ENCODE measurements around the gene EED. TPM values are rescaled to one million over a fixed set of nuclear protein-coding genes. Genes with fewer than 3 reads are reported as not detected.

EED gene
- total RNA-seq, 4 donors from 2014 or later = 25.5 to 46.0 (median 33.0) TPM

DNA sequence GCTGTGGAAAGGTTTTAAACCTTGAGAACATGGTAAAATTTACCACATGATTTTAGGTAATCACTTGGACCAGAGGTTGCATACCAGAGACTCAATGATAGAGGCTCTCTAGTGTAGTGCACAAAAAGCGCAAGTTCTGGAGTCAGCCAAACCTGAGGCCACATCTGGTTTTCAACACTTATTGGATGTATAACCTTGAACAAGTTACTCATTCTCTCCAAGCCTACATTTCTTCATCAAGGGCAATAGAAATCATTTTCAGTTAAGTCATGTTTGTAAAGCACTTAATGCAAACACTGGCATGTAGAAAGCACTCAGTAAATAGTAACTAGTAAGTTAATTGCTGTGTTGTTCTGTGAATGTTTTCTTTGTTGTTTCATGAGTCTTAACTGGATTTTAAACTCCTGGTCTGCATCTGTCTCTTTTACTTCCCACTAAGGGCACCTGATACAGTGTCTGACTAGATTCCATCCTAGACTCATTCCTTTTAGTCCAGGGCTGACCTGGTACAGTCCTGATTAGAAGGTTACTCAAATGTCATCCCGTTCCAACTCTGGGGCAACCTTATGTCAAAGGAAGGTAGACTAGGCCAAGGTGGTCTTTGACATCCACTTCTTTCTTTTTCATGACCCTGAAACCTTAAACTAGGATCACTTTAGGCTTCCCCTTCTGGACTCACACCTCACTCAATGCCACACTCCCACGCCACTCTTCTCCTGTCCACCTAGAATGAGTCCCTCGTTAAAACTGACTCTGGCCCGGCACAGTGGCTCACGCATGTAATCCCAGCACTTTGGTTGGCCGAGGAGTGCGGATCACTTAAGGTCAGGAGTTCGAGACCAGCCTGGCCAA is 34.5 kb upstream of the EED start:
- no peaks in the 10 kb centered on the region for H3K27me3 ChIP-seq
- no peaks in the 10 kb centered on the region for H3K4me1 ChIP-seq
- intact Hi-C loops (cut with DNase I) = loop anchor here (10.0 kb wide), 1 partner anchor 355 kb away; the partner anchor contains the start of gene CCDC83
- no peak for DNase-seq
- WGBS, 2 donors = 94 to 95% methylated on average over 9 of the region's 9 CpGs
- no peaks in the 10 kb centered on the region for H3K9me3 ChIP-seq
- no peak for TF ChIP-seq POLR2A (IDR thresholded peaks at IDR 0.05)
- TF ChIP-seq, protein P1, sequence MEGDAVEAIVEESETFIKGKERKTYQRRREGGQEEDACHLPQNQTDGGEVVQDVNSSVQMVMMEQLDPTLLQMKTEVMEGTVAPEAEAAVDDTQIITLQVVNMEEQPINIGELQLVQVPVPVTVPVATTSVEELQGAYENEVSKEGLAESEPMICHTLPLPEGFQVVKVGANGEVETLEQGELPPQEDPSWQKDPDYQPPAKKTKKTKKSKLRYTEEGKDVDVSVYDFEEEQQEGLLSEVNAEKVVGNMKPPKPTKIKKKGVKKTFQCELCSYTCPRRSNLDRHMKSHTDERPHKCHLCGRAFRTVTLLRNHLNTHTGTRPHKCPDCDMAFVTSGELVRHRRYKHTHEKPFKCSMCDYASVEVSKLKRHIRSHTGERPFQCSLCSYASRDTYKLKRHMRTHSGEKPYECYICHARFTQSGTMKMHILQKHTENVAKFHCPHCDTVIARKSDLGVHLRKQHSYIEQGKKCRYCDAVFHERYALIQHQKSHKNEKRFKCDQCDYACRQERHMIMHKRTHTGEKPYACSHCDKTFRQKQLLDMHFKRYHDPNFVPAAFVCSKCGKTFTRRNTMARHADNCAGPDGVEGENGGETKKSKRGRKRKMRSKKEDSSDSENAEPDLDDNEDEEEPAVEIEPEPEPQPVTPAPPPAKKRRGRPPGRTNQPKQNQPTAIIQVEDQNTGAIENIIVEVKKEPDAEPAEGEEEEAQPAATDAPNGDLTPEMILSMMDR (IDR thresholded peaks at IDR 0.05) = no peak
- H3K27ac ChIP-seq = no peak overlapping the region
- H3K4me3 ChIP-seq (replicated peaks in 1 of 3) = no peak overlapping the region
- no peaks in the 10 kb centered on the region for H3K36me3 ChIP-seq

DNA sequence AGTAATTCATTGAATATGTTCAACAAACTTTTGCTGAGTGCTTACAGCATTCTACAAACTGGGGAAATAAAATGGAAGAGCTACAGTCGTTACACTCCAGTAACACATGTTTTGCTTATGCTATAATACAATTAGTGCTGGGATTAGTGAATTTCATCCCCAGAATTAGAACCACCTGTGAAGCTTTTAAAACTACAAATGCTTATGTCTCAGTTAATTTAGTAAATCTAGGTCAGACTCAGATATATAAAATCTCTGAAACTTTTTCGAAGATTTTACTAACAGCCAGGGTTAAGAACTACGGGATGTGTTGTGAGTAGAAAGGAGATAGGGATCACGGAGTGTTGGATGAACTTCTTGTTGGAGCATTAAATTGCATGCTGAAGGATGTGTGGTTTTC is 33.7 kb upstream of the EED start:
- H3K4me1 ChIP-seq = no peaks in the 10 kb centered on the region
- WGBS, 2 donors = 89 to 90% methylated on average over 4 of the region's 4 CpGs
- DNase-seq = no peak
- no peak overlapping the region for H3K4me3 ChIP-seq (replicated peaks in 1 of 3)
- H3K27me3 ChIP-seq = no peaks in the 10 kb centered on the region
- intact Hi-C loops (cut with DNase I) = loop anchor here (10.0 kb wide), 1 partner anchor 356 kb away; the partner anchor contains the start of gene CCDC83
- TF ChIP-seq POLR2A (IDR thresholded peaks at IDR 0.05) = no peak
- TF ChIP-seq, protein P1 (IDR thresholded peaks at IDR 0.05) = no peak
- no peaks in the 10 kb centered on the region for H3K9me3 ChIP-seq
- H3K27ac ChIP-seq = no peak overlapping the region
- no peaks in the 10 kb centered on the region for H3K36me3 ChIP-seq

DNA sequence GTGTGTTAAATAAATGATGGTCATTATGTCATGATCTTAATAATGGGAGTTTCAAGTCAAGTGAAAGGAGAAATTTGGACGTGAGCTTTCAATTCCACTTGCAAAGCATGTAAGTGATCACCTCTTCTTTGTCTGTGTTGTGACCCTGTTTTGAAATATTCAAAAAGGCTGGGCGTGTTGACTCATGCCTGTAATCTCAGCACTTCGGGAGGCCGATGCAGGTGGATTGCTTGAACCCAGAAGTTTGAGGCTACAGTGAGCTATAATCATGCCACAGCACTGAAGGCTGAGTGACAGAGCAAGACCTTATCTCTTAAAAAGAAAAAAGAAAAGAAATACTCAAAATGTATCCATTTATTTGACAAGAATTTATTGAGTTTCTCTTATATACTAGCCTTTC is 32.9 kb upstream of the EED start:
- DNase-seq = no peak
- H3K4me3 ChIP-seq (replicated peaks in 1 of 3) = no peak overlapping the region
- no peak overlapping the region for H3K27ac ChIP-seq
- WGBS, 2 donors = 93 to 94% methylated on average over 4 of the region's 4 CpGs
- no peaks in the 10 kb centered on the region for H3K4me1 ChIP-seq
- H3K36me3 ChIP-seq = no peaks in the 10 kb centered on the region
- intact Hi-C loops (cut with DNase I) = loop anchor here (10.0 kb wide), 1 partner anchor 357 kb away; the partner anchor contains the start of gene CCDC83
- no peaks in the 10 kb centered on the region for H3K9me3 ChIP-seq
- no peaks in the 10 kb centered on the region for H3K27me3 ChIP-seq
- TF ChIP-seq, protein P1 (IDR thresholded peaks at IDR 0.05) = no peak
- TF ChIP-seq POLR2A (IDR thresholded peaks at IDR 0.05) = no peak

DNA sequence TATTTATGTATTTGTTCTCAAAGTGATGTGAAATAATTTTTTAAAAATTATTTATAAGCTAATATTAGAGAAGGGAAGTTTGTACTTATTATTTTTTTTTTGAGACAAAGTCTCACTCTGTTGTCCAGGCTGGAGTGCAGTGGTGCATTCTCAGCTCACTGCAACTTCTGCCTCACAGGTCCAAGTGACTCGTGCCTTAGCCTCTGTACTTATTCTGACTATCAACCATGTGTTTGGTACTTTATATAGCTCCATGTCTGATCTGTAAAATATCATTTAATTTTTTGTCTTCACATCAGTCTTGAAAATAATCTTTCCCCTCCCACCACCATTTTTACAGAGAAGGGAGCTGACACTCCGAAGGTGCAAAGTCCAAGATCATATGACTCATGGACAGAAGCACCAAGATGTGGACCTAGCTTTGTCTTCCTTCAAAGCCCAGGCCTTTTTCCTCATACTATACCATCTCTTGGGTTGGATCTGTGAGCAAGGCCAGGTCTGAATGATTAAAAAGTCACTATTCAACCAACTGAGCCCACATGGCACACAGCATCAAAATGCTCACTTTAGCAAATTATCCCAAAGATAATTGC is 32.4 kb upstream of the EED start:
- TF ChIP-seq, protein P1 (IDR thresholded peaks at IDR 0.05) = no peak
- TF ChIP-seq POLR2A (IDR thresholded peaks at IDR 0.05) = no peak
- Histone ChIP-seq H3K4me3 (replicated peaks in 1 of 3) (no peak overlapping the region), H3K4me1 (no peaks in the 10 kb centered on the region), H3K36me3 (no peaks in the 10 kb centered on the region), H3K27ac (no peak overlapping the region), H3K9me3 (no peaks in the 10 kb centered on the region), H3K27me3 (no peaks in the 10 kb centered on the region)
- intact Hi-C loops (cut with DNase I) = loop anchor here (10.0 kb wide), 1 partner anchor 357 kb away; the partner anchor contains the start of gene CCDC83
- no peak for DNase-seq
- WGBS, 2 donors = 94 to 95% methylated on average over 2 of the region's 2 CpGs

GRCh38 chr11:86214710-86215109 is 29.8 kb upstream of the EED start:
- Histone ChIP-seq H3K36me3 (no peaks in the 10 kb centered on the region), H3K4me1 (no peaks in the 10 kb centered on the region), H3K27ac (no peak overlapping the region), H3K4me3 (replicated peaks in 1 of 3) (no peak overlapping the region), H3K9me3 (no peaks in the 10 kb centered on the region), H3K27me3 (no peaks in the 10 kb centered on the region)
- DNase-seq = no peak
- 81 to 97% methylated on average over 1 of the region's 1 CpG for WGBS, 2 donors
- TF ChIP-seq, protein P1 (IDR thresholded peaks at IDR 0.05) = no peak
- no peak for TF ChIP-seq POLR2A (IDR thresholded peaks at IDR 0.05)
- intact Hi-C loops (cut with DNase I) = loop anchor here (5.0 to 10.0 kb wide), 2 partner anchors 272 to 360 kb away; partner anchors contain the start of gene CCDC83

Data from thyroid gland (tissue), 4 donors.